A673 (cell line): Measurements from ENCODE around the gene POMGNT2.
"Not testable (repeated sequence)": the region's sequence is repeated elsewhere in the genome, so short reads cannot be mapped to it uniquely, and the experiment has no call there.

Experiments used
- EZH2 ChIP-seq: fragments of 200-600 bp; sonication (generic); IDR thresholded peaks from 2 replicates; pipeline ENCODE4 v1.6.1; 2017; ENCODE audit warnings: borderline replicate concordance, low read depth, mild to moderate bottlenecking, mixed read lengths, antibody characterized with exemption, low read length; ENCODE audit not compliant: poor library complexity, severe bottlenecking
- TF ChIP-seq, protein P1 (sequence below): fragments of 300-800, 200-600 bp; sonication (generic); conservative IDR thresholded peaks from 2 replicates; pipeline ENCODE4 v1.5.1; 2017; ENCODE audit warnings: low read depth, mild to moderate bottlenecking, antibody characterized with exemption, low read length, moderate library complexity, mixed read lengths

DNA sequence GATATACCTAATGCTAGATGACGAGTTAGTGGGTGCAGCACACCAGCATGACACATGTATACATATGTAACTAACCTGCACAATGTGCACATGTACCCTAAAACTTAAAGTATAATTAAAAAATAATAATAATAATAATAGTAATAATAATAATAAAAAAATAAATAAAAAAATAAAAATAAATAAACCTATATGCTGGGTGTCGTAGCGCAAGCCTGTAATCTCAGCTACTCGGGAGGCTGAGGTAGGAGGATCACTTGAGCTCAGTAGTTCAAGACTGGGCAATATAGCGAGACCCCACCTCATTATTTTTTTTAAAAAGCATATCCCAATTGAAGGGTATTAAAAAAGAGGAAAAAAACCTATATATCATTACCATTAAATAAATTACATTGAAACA, 35.2 kb downstream of the POMGNT2 start:
- TF ChIP-seq, protein P1, sequence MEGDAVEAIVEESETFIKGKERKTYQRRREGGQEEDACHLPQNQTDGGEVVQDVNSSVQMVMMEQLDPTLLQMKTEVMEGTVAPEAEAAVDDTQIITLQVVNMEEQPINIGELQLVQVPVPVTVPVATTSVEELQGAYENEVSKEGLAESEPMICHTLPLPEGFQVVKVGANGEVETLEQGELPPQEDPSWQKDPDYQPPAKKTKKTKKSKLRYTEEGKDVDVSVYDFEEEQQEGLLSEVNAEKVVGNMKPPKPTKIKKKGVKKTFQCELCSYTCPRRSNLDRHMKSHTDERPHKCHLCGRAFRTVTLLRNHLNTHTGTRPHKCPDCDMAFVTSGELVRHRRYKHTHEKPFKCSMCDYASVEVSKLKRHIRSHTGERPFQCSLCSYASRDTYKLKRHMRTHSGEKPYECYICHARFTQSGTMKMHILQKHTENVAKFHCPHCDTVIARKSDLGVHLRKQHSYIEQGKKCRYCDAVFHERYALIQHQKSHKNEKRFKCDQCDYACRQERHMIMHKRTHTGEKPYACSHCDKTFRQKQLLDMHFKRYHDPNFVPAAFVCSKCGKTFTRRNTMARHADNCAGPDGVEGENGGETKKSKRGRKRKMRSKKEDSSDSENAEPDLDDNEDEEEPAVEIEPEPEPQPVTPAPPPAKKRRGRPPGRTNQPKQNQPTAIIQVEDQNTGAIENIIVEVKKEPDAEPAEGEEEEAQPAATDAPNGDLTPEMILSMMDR: not testable (repeated sequence)
- not testable (repeated sequence) for TF ChIP-seq EZH2
